Measurements from ENCODE around the gene GMDS. TPM values are rescaled to one million over a fixed set of nuclear protein-coding genes. Genes with fewer than 3 reads are reported as not detected.

GMDS gene
- total RNA-seq, 4 donors from 2014 or later: 3.4 to 7.2 (median 4.6) TPM

DNA sequence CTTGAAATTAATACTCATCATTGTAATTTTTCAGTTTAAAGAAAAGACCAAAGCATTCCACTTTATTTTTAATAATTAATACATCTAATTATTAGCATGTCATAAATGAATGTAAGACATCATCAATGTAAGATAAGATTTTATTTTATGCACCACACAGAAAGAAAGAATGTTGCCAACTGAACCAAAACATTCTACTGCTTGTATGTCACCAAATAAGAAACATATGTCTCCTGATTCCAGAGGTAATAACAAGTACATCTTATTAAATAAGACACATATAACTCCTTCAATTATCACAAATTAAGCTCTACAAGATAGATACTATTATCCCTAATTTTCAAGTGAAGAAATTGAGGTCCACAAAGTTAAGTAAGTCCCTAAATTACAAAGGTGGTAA lies 189.5 kb downstream of the GMDS start:
- DNase-seq: no peak
- Histone ChIP-seq H3K9me3 (no peaks in the 10 kb centered on the region), H3K36me3 (no peaks in the 10 kb centered on the region), H3K27ac (no peak overlapping the region), H3K4me1 (no peaks in the 10 kb centered on the region), H3K27me3 (no peaks in the 10 kb centered on the region), H3K4me3 (no peak overlapping the region)
- in situ Hi-C loops (cut with MboI; ENCODE audit: low sequenced_read_pairs in 4 of 4) (no loop called here), intact Hi-C loops (cut with DNase I; ENCODE audit: low total_unique reads) (no loop called here)
- TF ChIP-seq, protein P1, sequence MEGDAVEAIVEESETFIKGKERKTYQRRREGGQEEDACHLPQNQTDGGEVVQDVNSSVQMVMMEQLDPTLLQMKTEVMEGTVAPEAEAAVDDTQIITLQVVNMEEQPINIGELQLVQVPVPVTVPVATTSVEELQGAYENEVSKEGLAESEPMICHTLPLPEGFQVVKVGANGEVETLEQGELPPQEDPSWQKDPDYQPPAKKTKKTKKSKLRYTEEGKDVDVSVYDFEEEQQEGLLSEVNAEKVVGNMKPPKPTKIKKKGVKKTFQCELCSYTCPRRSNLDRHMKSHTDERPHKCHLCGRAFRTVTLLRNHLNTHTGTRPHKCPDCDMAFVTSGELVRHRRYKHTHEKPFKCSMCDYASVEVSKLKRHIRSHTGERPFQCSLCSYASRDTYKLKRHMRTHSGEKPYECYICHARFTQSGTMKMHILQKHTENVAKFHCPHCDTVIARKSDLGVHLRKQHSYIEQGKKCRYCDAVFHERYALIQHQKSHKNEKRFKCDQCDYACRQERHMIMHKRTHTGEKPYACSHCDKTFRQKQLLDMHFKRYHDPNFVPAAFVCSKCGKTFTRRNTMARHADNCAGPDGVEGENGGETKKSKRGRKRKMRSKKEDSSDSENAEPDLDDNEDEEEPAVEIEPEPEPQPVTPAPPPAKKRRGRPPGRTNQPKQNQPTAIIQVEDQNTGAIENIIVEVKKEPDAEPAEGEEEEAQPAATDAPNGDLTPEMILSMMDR (IDR thresholded peaks at IDR 0.05 in 4 of 5, conservative IDR thresholded peaks at IDR 0.05 in 1 of 5): no peak
- TF ChIP-seq POLR2A (IDR thresholded peaks at IDR 0.05): no peak
- ATAC-seq: no peak

DNA sequence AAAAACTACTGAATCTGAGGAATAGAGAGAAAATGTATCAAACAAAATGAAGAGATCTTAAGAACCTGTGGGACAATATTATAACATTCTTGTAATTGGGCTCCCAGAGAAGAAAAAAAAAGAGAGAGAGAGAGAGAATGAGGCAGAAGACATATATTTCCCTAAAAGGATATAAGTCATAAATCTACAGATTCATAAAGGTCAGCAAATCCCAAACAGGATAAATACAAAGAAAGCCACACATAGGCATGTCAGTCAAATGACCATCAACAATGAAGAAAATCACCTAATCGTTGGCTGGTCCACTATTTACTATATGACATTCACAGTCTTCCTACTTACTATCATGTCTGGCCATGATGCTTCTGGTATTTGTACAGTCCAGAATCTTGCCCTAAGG lies 190.3 kb downstream of the GMDS start:
- intact Hi-C loops (cut with DNase I; ENCODE audit: low total_unique reads): no loop called here
- no peak for DNase-seq
- Histone ChIP-seq H3K27me3 (no peaks in the 10 kb centered on the region), H3K27ac (no peak overlapping the region), H3K36me3 (no peaks in the 10 kb centered on the region), H3K4me1 (no peaks in the 10 kb centered on the region), H3K4me3 (no peak overlapping the region), H3K9me3 (no peaks in the 10 kb centered on the region)
- no peak for ATAC-seq
- in situ Hi-C loops (cut with MboI; ENCODE audit: low sequenced_read_pairs in 4 of 4): no loop called here
- TF ChIP-seq, protein P1 (IDR thresholded peaks at IDR 0.05 in 4 of 5, conservative IDR thresholded peaks at IDR 0.05 in 1 of 5): no peak
- TF ChIP-seq POLR2A (IDR thresholded peaks at IDR 0.05): no peak

DNA sequence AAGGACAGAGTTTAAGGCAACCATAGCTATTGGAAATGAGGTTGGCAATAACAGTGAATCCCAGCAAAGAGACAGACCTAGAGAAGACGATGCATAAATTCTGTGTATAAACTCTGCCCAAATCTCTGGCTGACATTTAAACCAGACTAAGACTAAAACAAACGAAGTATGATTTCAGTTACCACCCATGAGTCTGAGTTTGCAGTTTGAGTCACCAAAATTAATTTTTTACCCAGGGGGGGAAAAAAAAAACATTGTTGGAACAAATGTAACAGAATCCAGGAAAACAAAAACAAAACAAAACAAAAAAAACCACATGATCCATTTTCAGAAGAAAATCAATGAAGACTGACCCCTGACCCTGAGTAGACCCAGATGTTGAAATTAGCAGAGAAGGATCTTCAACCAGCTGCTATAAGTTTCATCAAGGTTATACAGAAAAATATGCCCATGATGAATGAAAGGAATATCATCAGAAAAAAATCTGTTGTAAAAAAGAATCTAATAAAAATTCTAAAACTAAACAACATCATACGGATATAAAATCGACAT lies 190.8 kb downstream of the GMDS start:
- no peaks in the 10 kb centered on the region for H3K36me3 ChIP-seq
- H3K27me3 ChIP-seq: no peaks in the 10 kb centered on the region
- H3K9me3 ChIP-seq: no peaks in the 10 kb centered on the region
- intact Hi-C loops (cut with DNase I; ENCODE audit: low total_unique reads) (no loop called here), in situ Hi-C loops (cut with MboI; ENCODE audit: low sequenced_read_pairs in 4 of 4) (no loop called here)
- DNase-seq (no peak), ATAC-seq (no peak)
- no peak overlapping the region for H3K27ac ChIP-seq
- TF ChIP-seq, protein P1 (IDR thresholded peaks at IDR 0.05 in 4 of 5, conservative IDR thresholded peaks at IDR 0.05 in 1 of 5): no peak
- TF ChIP-seq POLR2A (IDR thresholded peaks at IDR 0.05): no peak
- no peak overlapping the region for H3K4me3 ChIP-seq
- H3K4me1 ChIP-seq: no peaks in the 10 kb centered on the region

DNA sequence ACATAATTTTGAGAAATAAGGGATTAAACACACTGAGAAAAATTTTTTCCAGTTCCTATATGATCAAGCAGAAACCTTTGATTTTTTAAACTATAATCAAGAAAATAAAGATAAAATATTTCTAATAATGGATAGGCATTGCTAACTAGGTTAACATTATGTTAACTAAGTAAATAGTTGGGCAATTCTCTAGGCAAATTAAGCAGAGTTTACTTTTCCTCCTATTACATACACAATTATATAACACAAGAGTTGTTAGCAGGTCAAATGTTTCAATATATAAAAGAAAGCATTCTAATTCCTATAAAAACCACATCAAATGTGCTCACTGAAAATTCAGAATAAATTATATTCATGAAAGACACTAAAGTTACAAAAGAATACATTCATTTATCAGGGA lies 191.7 kb downstream of the GMDS start:
- in situ Hi-C loops (cut with MboI; ENCODE audit: low sequenced_read_pairs in 4 of 4): no loop called here
- Histone ChIP-seq H3K9me3 (no peaks in the 10 kb centered on the region), H3K27ac (no peak overlapping the region), H3K4me3 (no peak overlapping the region), H3K36me3 (no peaks in the 10 kb centered on the region), H3K4me1 (no peaks in the 10 kb centered on the region), H3K27me3 (no peaks in the 10 kb centered on the region)
- DNase-seq (no peak), ATAC-seq (no peak)
- intact Hi-C loops (cut with DNase I; ENCODE audit: low total_unique reads): no loop called here
- TF ChIP-seq POLR2A (IDR thresholded peaks at IDR 0.05): no peak
- TF ChIP-seq, protein P1 (IDR thresholded peaks at IDR 0.05 in 4 of 5, conservative IDR thresholded peaks at IDR 0.05 in 1 of 5): no peak

DNA sequence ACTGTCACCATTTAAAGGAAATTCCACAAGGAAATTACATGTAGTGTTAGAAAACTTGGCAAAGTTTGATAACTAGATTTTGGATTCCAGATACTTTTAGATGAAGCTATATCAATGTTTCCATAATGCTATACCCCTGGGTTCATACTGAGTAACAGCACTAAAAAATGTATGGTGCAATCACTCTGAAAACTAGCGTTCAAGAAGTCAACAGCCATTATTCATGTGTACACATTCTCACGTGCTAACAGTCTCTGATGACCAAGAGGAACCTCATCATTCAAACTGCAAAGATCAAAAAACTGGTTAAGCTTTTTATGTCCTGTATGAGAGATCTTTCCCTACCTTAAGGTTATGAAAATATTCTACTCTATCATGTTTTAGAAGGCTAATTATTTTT lies 197.6 kb downstream of the GMDS start:
- H3K4me3 ChIP-seq: no peak overlapping the region
- H3K36me3 ChIP-seq: no peaks in the 10 kb centered on the region
- H3K4me1 ChIP-seq: no peaks in the 10 kb centered on the region
- DNase-seq: no peak
- no peaks in the 10 kb centered on the region for H3K9me3 ChIP-seq
- H3K27ac ChIP-seq: no peak overlapping the region
- in situ Hi-C loops (cut with MboI; ENCODE audit: low sequenced_read_pairs in 4 of 4) (no loop called here), intact Hi-C loops (cut with DNase I; ENCODE audit: low total_unique reads) (no loop called here)
- no peak for ATAC-seq
- H3K27me3 ChIP-seq: no peaks in the 10 kb centered on the region
- no peak for TF ChIP-seq POLR2A (IDR thresholded peaks at IDR 0.05)
- TF ChIP-seq, protein P1 (IDR thresholded peaks at IDR 0.05 in 4 of 5, conservative IDR thresholded peaks at IDR 0.05 in 1 of 5): no peak

Measured in gastrocnemius medialis (tissue), 4 donors.